Thyroid gland (tissue), 4 donors: ENCODE measurements around the gene PLEKHA4.

Source experiments
- CTCF ChIP-seq, 6 experiments: fragments of 200-600 bp in 3 of 6; fragments of 450-650 bp in 3 of 6; sonication (generic) in 3 of 6; IDR thresholded peaks; one replicate each; pipeline ENCODE4 v1.5.1; 2016 to 2019; ENCODE audit warnings: antibody characterized with exemption in 6 of 6, mild to moderate bottlenecking in 2 of 6, inconsistent platforms in 1 of 6, moderate library complexity in 1 of 6
- POLR2A ChIP-seq, 2 donors: fragments of 450-650 bp; IDR thresholded peaks; one replicate each; pipeline ENCODE4 v1.6.1; 2017; ENCODE audit warnings: antibody characterized with exemption in 2 of 2, mild to moderate bottlenecking in 2 of 2, moderate library complexity in 1 of 2

- no peak for TF ChIP-seq CTCF (IDR thresholded peaks at IDR 0.05)
- no peak for TF ChIP-seq POLR2A (IDR thresholded peaks at IDR 0.05)
Measured at GRCh38 chr19:48913114-48913889, 44.9 kb upstream of the PLEKHA4 start.
